GM19351 (cell line): ENCODE results near the gene VAT1L.
A peak's percentile ranks its signal among the peaks of the same experiment; 100 is the strongest.
"Not testable (repeated sequence)": the region's sequence is repeated elsewhere in the genome, so short reads cannot be mapped to it uniquely, and the experiment has no call there.

ENCODE experiments used
- ATAC-seq: cut with Tn5 transposase; IDR thresholded peaks from one replicate; pipeline ENCODE4 v1.9.1; 2021; ENCODE audit warnings: mild to moderate bottlenecking, moderate library complexity; ENCODE audit not compliant: unreplicated experiment

VAT1L gene

DNA sequence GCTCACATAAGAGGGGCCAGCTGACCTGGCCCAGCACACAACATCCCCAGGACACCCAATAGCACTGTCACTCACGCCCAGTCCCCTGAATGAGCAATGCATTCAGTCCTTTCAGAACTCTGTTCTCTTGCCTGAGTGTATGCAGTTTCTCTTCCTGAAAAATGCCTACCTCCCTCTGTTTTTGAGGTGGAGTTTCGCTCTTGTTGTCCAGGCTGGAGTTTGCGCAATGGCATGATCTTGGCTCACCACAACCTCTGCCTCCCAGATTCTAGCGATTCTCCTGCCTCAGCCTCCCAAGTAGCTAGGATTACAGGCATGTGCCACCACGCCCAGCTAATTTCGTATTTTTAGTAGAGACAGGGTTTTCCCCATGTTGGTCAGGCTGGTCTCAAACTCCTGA is 159.2 kb downstream of the VAT1L start:
- ATAC-seq: not testable (repeated sequence)

- ATAC-seq: no peak
Measured at GRCh38 chr16:77948835-77949234, 160.5 kb downstream of the VAT1L start.

GRCh38 chr16:77949445-77949844 is 161.1 kb downstream of the VAT1L start:
- no peak for ATAC-seq

DNA sequence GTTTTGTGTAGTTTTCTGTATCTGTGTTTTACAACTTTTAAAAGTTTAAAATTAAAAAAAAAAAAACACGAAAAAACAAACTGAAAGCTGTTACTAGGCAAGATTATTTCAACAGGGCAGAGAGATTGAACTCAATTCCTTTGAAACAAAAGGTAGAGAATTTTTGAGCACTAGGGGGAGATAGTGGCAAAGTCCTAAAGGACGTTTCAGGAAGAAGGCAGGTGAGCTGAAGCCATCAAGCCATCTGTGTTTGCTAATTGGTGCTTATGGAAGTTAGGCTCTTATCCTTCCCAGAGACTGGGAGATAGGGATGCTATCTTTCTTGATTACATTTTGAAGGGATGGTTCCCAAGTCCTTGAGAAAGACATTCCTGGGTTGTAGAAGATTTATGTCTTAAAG is 163.4 kb downstream of the VAT1L start:
- peak; percentile 60 for ATAC-seq

- no peak for ATAC-seq
Measured at GRCh38 chr16:77955127-77955526, 166.8 kb downstream of the VAT1L start.

DNA sequence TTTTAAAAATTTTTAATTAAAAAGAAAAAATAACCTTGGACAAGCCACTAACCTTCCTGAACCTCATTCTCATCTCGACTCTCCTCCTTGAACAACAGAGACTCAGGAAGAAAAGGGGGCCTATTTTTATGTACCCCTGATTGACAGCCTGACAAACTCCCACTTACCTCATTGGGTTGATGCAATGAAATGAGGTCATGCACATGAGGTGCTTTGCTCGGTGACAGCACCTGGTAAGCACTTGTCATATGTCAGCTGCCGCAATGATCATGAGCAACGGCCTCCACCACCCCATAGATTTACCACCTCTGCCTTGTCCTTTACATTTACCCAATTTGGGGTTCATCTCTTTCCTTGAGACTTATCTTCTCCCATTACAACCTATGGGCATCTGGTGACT is 167.9 kb downstream of the VAT1L start:
- no peak for ATAC-seq

DNA sequence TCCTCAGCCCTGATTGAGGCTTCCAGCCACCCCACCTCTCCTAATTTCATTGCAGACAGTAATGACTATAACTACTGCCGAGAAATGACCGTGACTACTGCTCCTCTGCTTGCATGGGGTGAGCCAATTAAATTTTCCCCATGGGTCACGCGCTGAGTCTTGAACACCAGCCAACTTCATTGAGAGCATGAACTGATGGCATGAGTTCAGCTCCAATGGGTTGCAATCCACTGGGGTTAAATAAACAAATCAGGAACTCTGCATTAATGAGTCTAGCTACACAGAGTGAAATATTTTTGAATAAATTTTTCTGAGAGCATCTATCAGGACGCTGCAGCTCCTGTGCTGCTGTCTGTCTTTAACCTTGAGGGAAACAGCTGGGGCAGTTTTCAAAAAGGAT is 172.4 kb downstream of the VAT1L start:
- ATAC-seq: no peak

DNA sequence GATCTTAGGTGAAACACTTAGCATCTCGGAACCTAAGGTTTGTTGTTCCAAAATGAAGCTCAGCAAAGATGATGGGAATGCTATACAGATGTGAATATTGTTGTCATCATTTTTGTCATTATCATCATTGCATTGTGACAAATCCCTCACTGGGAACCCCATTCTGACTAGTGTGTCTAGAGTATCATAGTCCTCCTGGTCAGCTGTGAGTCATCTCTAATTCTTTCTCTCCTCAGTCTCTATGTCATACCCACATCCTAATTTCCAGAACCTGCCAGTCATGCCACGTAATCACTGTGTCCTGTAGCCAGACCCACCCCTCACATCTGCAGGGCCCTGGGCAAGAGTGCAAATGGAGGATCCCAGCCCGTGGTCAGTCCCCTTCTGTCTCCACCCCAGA is 173.4 kb downstream of the VAT1L start:
- no peak for ATAC-seq

DNA sequence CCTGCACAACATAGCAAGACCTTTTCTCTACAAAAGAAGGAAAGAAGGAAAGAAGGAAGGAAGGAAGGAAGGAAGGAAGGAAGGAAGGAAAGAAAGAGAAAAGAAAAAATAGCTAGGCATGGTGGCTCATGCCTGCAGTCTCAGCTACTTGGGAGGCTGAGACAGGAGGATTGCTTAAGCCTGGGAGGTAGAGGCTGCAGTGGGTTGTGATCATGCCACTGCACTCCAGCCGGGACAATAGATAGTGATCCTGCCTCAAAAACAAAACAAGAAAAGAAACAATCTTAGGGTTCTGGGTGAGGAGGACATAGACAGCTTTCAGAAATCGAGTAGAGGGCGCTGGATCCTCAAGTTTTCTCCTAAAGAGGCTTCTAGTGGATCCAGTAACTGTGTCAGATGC is 174.3 kb downstream of the VAT1L start:
- no peak for ATAC-seq

GRCh38 chr16:77963185-77964044 is 175.1 kb downstream of the VAT1L start:
- ATAC-seq: peak; percentile 77

DNA sequence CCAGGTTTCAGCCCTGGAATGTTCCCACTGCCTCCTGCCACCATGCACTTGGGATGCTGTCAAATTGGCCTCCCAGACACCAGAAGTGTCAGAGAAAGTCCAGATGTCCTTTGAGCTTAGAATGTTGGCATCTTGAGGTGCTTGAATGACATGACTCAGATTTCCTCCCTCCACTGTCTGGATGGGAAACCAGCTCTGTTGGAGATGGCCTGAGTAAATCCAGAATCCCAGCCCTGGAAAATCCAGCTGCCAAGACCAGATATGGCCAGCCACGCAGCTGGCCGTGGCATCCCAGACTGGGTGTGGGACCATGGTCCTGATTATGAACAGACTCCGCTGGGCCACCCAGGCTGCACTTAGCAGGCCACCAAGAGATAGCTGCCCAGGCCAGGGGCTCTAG is 177.0 kb downstream of the VAT1L start:
- ATAC-seq: no peak

- ATAC-seq: no peak
Measured at GRCh38 chr16:77967054-77967904, 178.9 kb downstream of the VAT1L start.

GRCh38 chr16:77969861-77970260 is 181.5 kb downstream of the VAT1L start:
- ATAC-seq: no peak

DNA sequence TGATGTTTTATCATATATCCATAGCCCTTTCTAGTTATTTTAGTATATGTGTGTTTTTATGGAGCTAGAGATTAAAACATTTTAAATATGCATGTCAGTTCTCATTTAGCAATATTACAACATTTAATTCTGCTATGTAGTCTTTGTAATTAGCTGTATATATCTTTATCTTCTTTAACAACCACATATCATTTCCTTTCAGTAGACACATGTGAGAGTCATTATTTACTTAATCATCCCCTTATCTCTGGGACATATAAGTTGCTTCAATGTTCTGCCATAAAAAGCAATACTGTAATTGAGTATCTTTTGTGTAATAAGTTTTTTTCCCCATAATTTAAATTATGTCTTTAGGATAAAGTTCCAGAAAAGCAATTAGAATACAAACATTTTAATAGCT is 182.0 kb downstream of the VAT1L start:
- no peak for ATAC-seq

DNA sequence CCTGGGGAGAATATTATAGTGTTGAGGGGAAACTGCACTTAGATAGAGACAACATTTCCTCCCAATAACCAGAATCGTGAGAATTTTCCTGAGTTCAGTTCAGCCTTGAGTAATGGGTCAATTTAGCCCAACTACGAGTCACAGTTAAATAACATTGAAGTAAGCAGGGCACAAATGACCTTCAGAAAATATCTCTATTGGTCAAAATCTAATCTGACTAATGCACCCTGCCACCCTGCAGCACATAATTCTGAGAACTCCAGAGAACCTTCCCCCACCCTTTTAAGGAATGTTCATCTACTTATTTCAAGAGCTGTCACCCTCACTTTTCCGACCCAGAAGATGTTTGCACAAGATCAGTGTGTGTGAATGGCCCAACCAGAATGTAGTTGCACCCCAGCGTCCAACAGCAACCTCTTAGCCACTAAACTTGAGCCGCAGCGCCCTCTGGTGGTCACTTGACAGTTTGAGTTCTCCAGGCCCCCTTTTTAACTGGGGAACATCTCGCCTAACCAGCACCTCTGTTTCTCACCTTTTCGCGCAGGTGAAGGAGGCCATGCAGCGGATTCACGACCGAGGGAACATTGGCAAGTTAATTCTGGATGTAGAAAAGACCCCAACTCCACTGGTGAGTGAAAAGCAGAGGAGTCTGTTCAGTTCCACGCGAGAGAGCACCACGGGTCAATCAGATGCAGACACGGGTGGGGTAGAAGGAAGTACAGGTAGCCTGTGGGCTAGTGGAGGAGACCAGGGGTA is 183.1 kb downstream of the VAT1L start:
- ATAC-seq: peak; percentile 85

DNA sequence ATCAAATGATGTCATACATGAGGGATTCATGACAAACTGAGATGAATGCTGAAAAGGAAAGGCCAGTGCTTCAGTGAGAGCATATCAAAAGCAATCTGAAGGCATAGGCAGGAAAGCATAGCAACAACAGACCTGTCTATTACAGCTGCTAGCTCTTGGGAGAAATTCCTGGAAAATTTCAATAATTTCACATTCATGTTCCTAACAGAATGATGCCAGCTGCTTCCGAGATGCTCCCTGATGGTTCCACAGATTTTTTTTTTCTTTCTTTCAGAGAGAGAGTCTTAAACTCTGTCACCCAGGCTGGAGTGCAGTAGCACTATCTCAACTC is 183.7 kb downstream of the VAT1L start:
- ATAC-seq: no peak

- no peak for ATAC-seq
Measured at GRCh38 chr16:77974883-77975282, 186.5 kb downstream of the VAT1L start.

DNA sequence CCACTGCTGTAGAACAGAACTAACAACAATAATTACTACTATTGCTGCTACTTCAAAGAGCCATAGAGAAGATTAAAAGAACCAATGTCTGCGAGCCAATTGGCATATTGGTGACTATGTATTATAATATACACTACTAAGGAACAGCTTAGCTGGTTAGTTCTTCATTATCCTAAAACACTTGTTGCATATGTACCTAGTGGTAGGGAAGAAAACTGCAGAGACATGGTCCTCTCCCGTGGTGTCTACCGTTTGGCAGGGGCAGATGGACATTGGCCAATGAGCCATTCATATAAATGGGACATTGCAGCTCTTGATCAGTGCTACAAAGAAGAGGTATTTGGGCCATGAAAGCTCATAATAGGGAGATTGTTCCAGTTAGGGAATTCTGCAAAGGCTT is 187.6 kb downstream of the VAT1L start:
- ATAC-seq: no peak

DNA sequence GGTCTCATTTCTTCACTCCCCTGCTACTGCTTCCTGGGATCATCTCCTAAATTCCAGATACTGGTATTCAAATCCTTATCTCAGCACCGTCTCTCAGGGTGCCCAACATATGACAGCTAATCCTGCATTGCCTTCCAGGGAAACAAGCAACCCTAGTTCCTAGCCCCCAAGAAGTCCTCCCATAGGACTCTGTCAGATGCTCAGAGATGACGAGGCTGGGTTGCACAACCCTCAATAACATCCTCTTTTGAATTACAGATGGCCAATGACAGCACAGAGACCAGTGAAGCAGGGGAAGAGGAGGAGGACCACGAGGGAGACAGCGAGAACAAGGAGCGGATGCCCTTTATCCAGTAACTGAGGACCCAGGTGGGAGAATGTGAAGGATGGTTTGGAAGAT is 189.0 kb downstream of the VAT1L start:
- ATAC-seq: no peak

DNA sequence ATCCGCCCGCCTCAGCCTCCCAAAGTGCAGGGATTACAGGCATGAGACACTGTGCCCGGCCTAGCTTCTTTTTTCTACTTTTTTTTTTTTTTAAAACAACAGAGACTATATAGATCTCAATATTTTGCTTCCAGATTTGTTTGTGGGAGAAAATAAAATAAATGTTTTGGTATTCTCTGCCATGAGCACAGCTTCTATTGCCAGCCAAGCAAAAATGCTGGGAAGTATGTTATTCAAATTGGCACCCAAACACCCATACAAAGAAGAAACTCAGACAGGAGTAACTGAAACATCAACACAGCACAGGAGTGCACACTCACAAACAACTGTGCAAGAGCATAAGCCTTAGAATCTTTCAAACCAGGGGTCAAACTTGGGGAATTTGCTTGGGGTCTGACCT is 196.7 kb downstream of the VAT1L start:
- ATAC-seq: no peak

- no peak for ATAC-seq
Measured at GRCh38 chr16:77986011-77986740, 197.8 kb downstream of the VAT1L start.
